DOHH2 (cell line): ENCODE results near the gene CASP8.

Source experiments
- H3F3A ChIP-seq: fragments of 200-600 bp; sonication (generic), shearing (Covaris generic); 2 replicates; pipeline ENCODE4 v1.6.0; 2016; ENCODE audit warnings: antibody characterized with exemption, mild to moderate bottlenecking; ENCODE audit not compliant: control insufficient read depth, insufficient read depth
- H3K27ac ChIP-seq: fragments of 200-600 bp; sonication (generic); 2 replicates; pipeline ENCODE4 v1.5.1; 2014; ENCODE audit warnings: low read depth, mild to moderate bottlenecking, low read length, moderate library complexity
- H3K27me3 ChIP-seq: fragments of 200-600 bp; sonication (generic); 2 replicates; pipeline ENCODE4 v1.6.1; 2014; ENCODE audit warnings: mild to moderate bottlenecking, low read length, mixed read lengths; ENCODE audit not compliant: control insufficient read depth
- H3K36me3 ChIP-seq: fragments of 200-600 bp; sonication (generic); 2 replicates; pipeline ENCODE4 v1.6.1; 2014; ENCODE audit warnings: mild to moderate bottlenecking, low read length, moderate library complexity, mixed read lengths; ENCODE audit not compliant: control insufficient read depth
- H3K4me1 ChIP-seq: fragments of 200-600 bp; sonication (generic); 2 replicates; pipeline ENCODE4 v1.6.1; 2014; ENCODE audit warnings: mild to moderate bottlenecking, low read length, mixed read lengths; ENCODE audit not compliant: control insufficient read depth
- H3K4me2 ChIP-seq: fragments of 200-600 bp; sonication (generic); 2 replicates; pipeline ENCODE4 v1.6.0; 2014; ENCODE audit warnings: mild to moderate bottlenecking, low read length, moderate library complexity
- H3K4me3 ChIP-seq: fragments of 200-600 bp; sonication (generic); 2 replicates; pipeline ENCODE4 v1.5.1; 2014; ENCODE audit warnings: mild to moderate bottlenecking, low read length, mixed read lengths
- H3K79me2 ChIP-seq: fragments of 200-600 bp; sonication (generic); 2 replicates; pipeline ENCODE4 v1.6.1; 2014; ENCODE audit warnings: mild to moderate bottlenecking, low read length, mixed read lengths; ENCODE audit not compliant: control insufficient read depth
- H3K9me2 ChIP-seq: fragments of 200-600 bp; sonication (generic); replicated peaks from 2 replicates; pipeline ENCODE4 v1.6.1; 2014; ENCODE audit warnings: mild to moderate bottlenecking, low read length, mixed read lengths; ENCODE audit not compliant: control insufficient read depth
- H3K9me3 ChIP-seq: fragments of 200-600 bp; sonication (generic); 2 replicates; pipeline ENCODE4 v1.6.1; 2014; ENCODE audit warnings: antibody characterized with exemption, low read length, mixed read lengths; ENCODE audit not compliant: control insufficient read depth, insufficient read depth
- H4K20me1 ChIP-seq: fragments of 200-600 bp; sonication (generic); 2 replicates; pipeline ENCODE4 v1.6.0; 2014; ENCODE audit warnings: low read depth, mild to moderate bottlenecking, antibody characterized with exemption, low read length, moderate library complexity; ENCODE audit not compliant: control insufficient read depth, insufficient read depth
- CTCF ChIP-seq: fragments of 200-600 bp; sonication (generic); IDR thresholded peaks from one replicate; pipeline ENCODE4 v1.5.1; 2014; ENCODE audit warnings: antibody characterized with exemption, mild to moderate bottlenecking, low read depth, low read length; ENCODE audit not compliant: poor library complexity, severe bottlenecking
- EZH2phosphoT487 ChIP-seq: fragments of 200-600 bp; sonication (generic); IDR thresholded peaks from 2 replicates; pipeline ENCODE4 v1.6.1; 2017; ENCODE audit warnings: borderline replicate concordance, mild to moderate bottlenecking, antibody characterized with exemption, low read length, moderate library complexity, mixed read lengths

The CASP8 gene

GRCh38 chr2:201231781-201232466, 28.4 kb upstream of the CASP8 start:
- H3K36me3 ChIP-seq, result no peaks in the 10 kb centered on the region
- H3F3A ChIP-seq, result peaks cover 7% of the 10 kb centered on the region
- H3K9me3 ChIP-seq, result no peaks in the 10 kb centered on the region
- H3K9me2 ChIP-seq, result no peaks in the 10 kb centered on the region
- TF ChIP-seq CTCF (peak; percentile 96), EZH2phosphoT487 (no peak)
- peak overlapping the region; percentile 84 for H3K4me2 ChIP-seq
- peak overlapping the region; percentile 77 for H3K4me3 ChIP-seq
- H3K27ac ChIP-seq, result no peak overlapping the region
- H3K79me2 ChIP-seq, result peaks cover 17% of the 10 kb centered on the region
- H4K20me1 ChIP-seq, result no peaks in the 10 kb centered on the region
- peaks cover 3% of the 10 kb centered on the region; the same call in 1 of the 2 replicates for H3K27me3 ChIP-seq
- peaks cover 43% of the 10 kb centered on the region for H3K4me1 ChIP-seq

GRCh38 chr2:201232467-201232815, 27.9 kb upstream of the CASP8 start:
- Histone ChIP-seq H3K4me3 (peak overlapping the region; percentile 77), H3F3A (peaks cover 7% of the 10 kb centered on the region), H3K79me2 (peaks cover 17% of the 10 kb centered on the region), H3K4me1 (peaks cover 43% of the 10 kb centered on the region), H3K27ac (peak overlapping the region; percentile 7), H3K4me2 (peak overlapping the region; percentile 84), H4K20me1 (no peaks in the 10 kb centered on the region), H3K9me2 (no peaks in the 10 kb centered on the region), H3K36me3 (no peaks in the 10 kb centered on the region), H3K27me3 (no peaks in the 10 kb centered on the region), H3K9me3 (no peaks in the 10 kb centered on the region)
- TF ChIP-seq EZH2phosphoT487 (no peak), CTCF (peak; percentile 34)

- Histone ChIP-seq H3K4me3 (peak overlapping the region; percentile 77), H3K36me3 (no peaks in the 10 kb centered on the region), H3K9me3 (no peaks in the 10 kb centered on the region), H3F3A (peaks cover 7% of the 10 kb centered on the region), H3K4me1 (peaks cover 43% of the 10 kb centered on the region), H3K79me2 (peaks cover 17% of the 10 kb centered on the region), H3K27me3 (no peaks in the 10 kb centered on the region), H3K27ac (peak overlapping the region; percentile 7; the same call in 1 of the 2 replicates), H3K9me2 (no peaks in the 10 kb centered on the region), H3K4me2 (peak overlapping the region; percentile 84), H4K20me1 (no peaks in the 10 kb centered on the region)
- no peak for TF ChIP-seq CTCF
- TF ChIP-seq EZH2phosphoT487, result no peak
Measured at GRCh38 chr2:201233192-201233811, 27.0 kb upstream of the CASP8 start.
